ENCODE data around the gene C2orf66. TPM values are rescaled to one million over a fixed set of nuclear protein-coding genes. Genes with fewer than 3 reads are reported as not detected.

The C2orf66 gene
- total RNA-seq, 4 donors from 2014 or later: not detected

DNA sequence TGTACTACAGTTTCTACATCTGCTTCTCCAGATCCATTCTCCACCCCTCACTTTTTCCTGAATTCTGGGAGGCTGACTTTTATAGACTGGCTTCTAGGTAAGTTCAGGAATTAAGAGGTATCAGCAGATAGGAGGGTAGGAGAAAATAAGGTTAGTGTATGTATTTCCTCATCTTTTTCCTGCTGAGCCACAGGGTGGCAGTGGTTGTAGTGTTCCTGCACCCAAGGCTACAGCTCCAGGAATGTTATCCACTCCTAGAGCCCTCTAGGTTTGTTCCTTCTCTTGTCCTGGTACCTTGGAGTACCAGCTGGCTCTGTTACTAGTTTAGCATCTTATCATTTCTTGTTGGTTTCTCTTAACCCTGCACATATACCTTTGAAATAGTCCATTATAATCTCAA is 40.7 kb upstream of the C2orf66 start:
- no peaks in the 10 kb centered on the region for H3K9me3 ChIP-seq
- H3K36me3 ChIP-seq: peaks cover 0 to 5% of the 10 kb centered on the region in 2 donors
- intact Hi-C loops (cut with DNase I; ENCODE audit: low total_unique reads): no loop called here
- DNase-seq: no peak
- ATAC-seq: no peak
- no peak overlapping the region for H3K27ac ChIP-seq
- no peak overlapping the region for H3K4me3 ChIP-seq
- no peaks in the 10 kb centered on the region for H3K27me3 ChIP-seq
- no peaks in the 10 kb centered on the region for H3K4me1 ChIP-seq
- in situ Hi-C loops (cut with MboI; ENCODE audit: low sequenced_read_pairs in 4 of 4): no loop called here
- TF ChIP-seq, protein P1, sequence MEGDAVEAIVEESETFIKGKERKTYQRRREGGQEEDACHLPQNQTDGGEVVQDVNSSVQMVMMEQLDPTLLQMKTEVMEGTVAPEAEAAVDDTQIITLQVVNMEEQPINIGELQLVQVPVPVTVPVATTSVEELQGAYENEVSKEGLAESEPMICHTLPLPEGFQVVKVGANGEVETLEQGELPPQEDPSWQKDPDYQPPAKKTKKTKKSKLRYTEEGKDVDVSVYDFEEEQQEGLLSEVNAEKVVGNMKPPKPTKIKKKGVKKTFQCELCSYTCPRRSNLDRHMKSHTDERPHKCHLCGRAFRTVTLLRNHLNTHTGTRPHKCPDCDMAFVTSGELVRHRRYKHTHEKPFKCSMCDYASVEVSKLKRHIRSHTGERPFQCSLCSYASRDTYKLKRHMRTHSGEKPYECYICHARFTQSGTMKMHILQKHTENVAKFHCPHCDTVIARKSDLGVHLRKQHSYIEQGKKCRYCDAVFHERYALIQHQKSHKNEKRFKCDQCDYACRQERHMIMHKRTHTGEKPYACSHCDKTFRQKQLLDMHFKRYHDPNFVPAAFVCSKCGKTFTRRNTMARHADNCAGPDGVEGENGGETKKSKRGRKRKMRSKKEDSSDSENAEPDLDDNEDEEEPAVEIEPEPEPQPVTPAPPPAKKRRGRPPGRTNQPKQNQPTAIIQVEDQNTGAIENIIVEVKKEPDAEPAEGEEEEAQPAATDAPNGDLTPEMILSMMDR (IDR thresholded peaks at IDR 0.05 in 4 of 5, conservative IDR thresholded peaks at IDR 0.05 in 1 of 5): no peak
- TF ChIP-seq POLR2A (IDR thresholded peaks at IDR 0.05): no peak

DNA sequence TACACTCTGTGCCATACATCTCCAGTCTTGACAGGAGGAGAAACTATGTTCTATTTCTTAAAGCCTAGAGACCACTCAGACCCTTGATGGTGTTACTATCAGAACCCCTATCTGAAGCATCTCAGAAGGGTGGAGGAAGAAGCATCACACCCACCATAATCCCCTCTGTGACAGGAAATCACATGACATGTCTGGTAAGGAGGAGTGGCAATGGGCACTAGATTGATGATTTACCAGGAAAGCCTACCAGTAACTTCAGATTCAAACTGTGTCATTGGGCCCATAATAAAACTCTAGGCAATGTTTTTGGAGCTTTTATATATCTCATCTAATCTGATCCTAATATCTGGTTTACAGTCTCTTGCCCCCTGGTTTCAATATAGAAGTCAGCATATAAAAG is 37.1 kb upstream of the C2orf66 start:
- Histone ChIP-seq H3K4me1 (no peaks in the 10 kb centered on the region), H3K27me3 (no peaks in the 10 kb centered on the region), H3K27ac (no peak overlapping the region), H3K36me3 (peaks cover 0 to 25% of the 10 kb centered on the region in 2 donors), H3K9me3 (no peaks in the 10 kb centered on the region), H3K4me3 (no peak overlapping the region)
- in situ Hi-C loops (cut with MboI; ENCODE audit: low sequenced_read_pairs in 4 of 4) (no loop called here), intact Hi-C loops (cut with DNase I; ENCODE audit: low total_unique reads) (no loop called here)
- TF ChIP-seq, protein P1 (IDR thresholded peaks at IDR 0.05 in 4 of 5, conservative IDR thresholded peaks at IDR 0.05 in 1 of 5): no peak
- TF ChIP-seq POLR2A (IDR thresholded peaks at IDR 0.05): no peak
- ATAC-seq (no peak), DNase-seq (no peak)

DNA sequence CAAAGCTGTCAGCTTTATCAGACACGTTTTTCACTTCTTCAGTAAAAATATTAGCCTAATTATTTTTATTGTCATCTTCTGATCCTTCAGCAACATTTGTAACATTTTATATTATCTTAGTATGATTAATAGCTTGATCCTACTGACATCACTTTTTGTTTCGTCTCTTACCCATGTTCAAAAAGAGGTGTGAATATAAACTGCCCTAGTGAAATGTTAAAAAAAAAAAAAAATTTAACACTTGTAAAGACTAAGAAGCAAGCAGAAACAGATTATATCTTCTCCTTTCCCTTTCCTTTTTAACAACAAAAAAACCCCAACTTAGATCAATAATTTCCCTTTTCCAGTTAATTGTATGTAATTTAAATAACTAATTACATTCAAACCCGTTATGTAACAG is 36.2 kb upstream of the C2orf66 start:
- DNase-seq (no peak), ATAC-seq (no peak)
- no peak overlapping the region for H3K4me3 ChIP-seq
- H3K36me3 ChIP-seq: peaks cover 0 to 30% of the 10 kb centered on the region in 2 donors
- in situ Hi-C loops (cut with MboI; ENCODE audit: low sequenced_read_pairs in 4 of 4): no loop called here
- no peaks in the 10 kb centered on the region for H3K9me3 ChIP-seq
- no peaks in the 10 kb centered on the region for H3K4me1 ChIP-seq
- H3K27ac ChIP-seq: no peak overlapping the region
- H3K27me3 ChIP-seq: no peaks in the 10 kb centered on the region
- intact Hi-C loops (cut with DNase I; ENCODE audit: low total_unique reads): no loop called here
- TF ChIP-seq, protein P1 (IDR thresholded peaks at IDR 0.05 in 4 of 5, conservative IDR thresholded peaks at IDR 0.05 in 1 of 5): no peak
- no peak for TF ChIP-seq POLR2A (IDR thresholded peaks at IDR 0.05)

DNA sequence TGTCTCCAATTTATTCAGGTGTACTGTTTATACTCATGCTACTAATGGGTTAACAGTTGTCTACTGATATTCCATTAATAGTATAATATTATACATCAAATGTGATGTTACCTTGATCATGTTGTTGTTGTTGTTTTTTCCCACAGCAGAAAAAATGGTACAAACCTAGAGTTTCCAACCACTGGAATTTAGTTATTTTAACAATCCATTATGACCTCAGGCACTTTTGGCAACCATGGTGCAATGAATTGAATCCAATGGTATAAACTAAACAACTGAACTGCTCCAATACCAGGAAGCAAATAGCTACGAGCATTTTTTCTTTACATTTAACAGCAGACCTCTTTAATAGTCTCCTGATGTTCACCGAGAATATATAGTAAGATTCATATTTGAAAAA is 31.0 kb upstream of the C2orf66 start:
- no peak overlapping the region for H3K4me3 ChIP-seq
- no peaks in the 10 kb centered on the region for H3K27me3 ChIP-seq
- TF ChIP-seq, protein P1 (IDR thresholded peaks at IDR 0.05 in 4 of 5, conservative IDR thresholded peaks at IDR 0.05 in 1 of 5): no peak
- no peak for TF ChIP-seq POLR2A (IDR thresholded peaks at IDR 0.05)
- intact Hi-C loops (cut with DNase I; ENCODE audit: low total_unique reads): no loop called here
- no peaks in the 10 kb centered on the region for H3K4me1 ChIP-seq
- no peaks in the 10 kb centered on the region for H3K9me3 ChIP-seq
- no peak for ATAC-seq
- H3K36me3 ChIP-seq: peaks cover 0 to 36% of the 10 kb centered on the region in 2 donors
- in situ Hi-C loops (cut with MboI; ENCODE audit: low sequenced_read_pairs in 4 of 4): no loop called here
- H3K27ac ChIP-seq: no peak overlapping the region
- DNase-seq: no peak

DNA sequence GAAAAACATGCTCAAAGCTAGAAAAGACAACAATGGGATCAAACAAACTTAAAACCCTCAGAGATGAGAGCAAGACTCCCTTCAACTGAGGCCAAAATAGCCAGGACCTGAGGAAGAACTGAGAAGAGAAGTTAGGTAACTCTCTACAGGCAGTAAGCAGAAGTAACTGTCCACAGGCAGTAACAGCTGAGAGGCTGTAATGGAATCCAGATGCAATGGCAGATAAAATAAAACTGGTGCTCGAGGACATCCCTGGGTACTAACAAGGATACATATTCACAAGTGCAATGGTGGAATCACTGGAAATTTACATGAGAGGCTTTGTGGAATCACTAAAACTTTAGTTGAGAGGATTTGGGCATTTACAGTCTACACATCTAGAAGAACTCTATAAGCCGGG is 30.4 kb upstream of the C2orf66 start:
- Histone ChIP-seq H3K36me3 (peaks cover 0 to 36% of the 10 kb centered on the region in 2 donors), H3K4me3 (no peak overlapping the region), H3K9me3 (no peaks in the 10 kb centered on the region), H3K4me1 (no peaks in the 10 kb centered on the region), H3K27ac (no peak overlapping the region), H3K27me3 (no peaks in the 10 kb centered on the region)
- TF ChIP-seq, protein P1 (IDR thresholded peaks at IDR 0.05 in 4 of 5, conservative IDR thresholded peaks at IDR 0.05 in 1 of 5): no peak
- no peak for TF ChIP-seq POLR2A (IDR thresholded peaks at IDR 0.05)
- no peak for DNase-seq
- in situ Hi-C loops (cut with MboI; ENCODE audit: low sequenced_read_pairs in 4 of 4) (no loop called here), intact Hi-C loops (cut with DNase I; ENCODE audit: low total_unique reads) (no loop called here)
- ATAC-seq: no peak

All from gastrocnemius medialis (tissue), 4 donors.